Lung (tissue), 12 donors: ENCODE results near the gene PVALEF. TPM values are rescaled to one million over a fixed set of nuclear protein-coding genes. Genes with fewer than 3 reads are reported as not detected.

Experiments used
- ATAC-seq: fragments of 200-7000 bp; cut with Tn5 transposase; one replicate; pipeline ENCODE4 v1.9.1; 2020; ENCODE audit warnings: moderate number of reproducible peaks; ENCODE audit not compliant: insufficient read depth, low FRiP score
- DNase-seq, 3 donors: peaks; one replicate each; pipeline ENCODE4 v3.0.0-alpha.2; 2013 to 2017
- H3K27ac ChIP-seq, 2 donors: one replicate each; pipeline ENCODE4 v1.5.1; 2013; ENCODE audit warnings: mild to moderate bottlenecking in 2 of 2, moderate library complexity in 2 of 2, control low read depth in 1 of 2, inconsistent platforms in 1 of 2, low read depth in 1 of 2, low read length in 1 of 2
- H3K27me3 ChIP-seq, 3 donors: one replicate each; pipeline ENCODE4 v1.5.1; 2013; ENCODE audit warnings: low read length in 2 of 3; ENCODE audit not compliant: control insufficient read depth in 3 of 3, insufficient read depth in 3 of 3
- H3K36me3 ChIP-seq, 4 donors: one replicate each; pipeline ENCODE4 v1.5.1; 2013; ENCODE audit warnings: low read length in 4 of 4, mild to moderate bottlenecking in 1 of 4, moderate library complexity in 1 of 4; ENCODE audit not compliant: control insufficient read depth in 4 of 4, insufficient read depth in 4 of 4
- H3K4me1 ChIP-seq, 5 donors: one replicate each; pipeline ENCODE4 v1.5.1; 2013; ENCODE audit warnings: low read length in 5 of 5, mild to moderate bottlenecking in 2 of 5, moderate library complexity in 1 of 5; ENCODE audit not compliant: control insufficient read depth in 5 of 5, insufficient read depth in 5 of 5
- H3K4me3 ChIP-seq: one replicate; pipeline ENCODE4 v1.5.1; 2013; ENCODE audit warnings: mild to moderate bottlenecking, control low read depth, moderate library complexity
- H3K9ac ChIP-seq, 2 donors: one replicate each; pipeline ENCODE4 v1.5.1; 2013; ENCODE audit warnings: low read length in 2 of 2, control low read depth in 1 of 2; ENCODE audit not compliant: insufficient read depth in 1 of 2
- H3K9me3 ChIP-seq, 4 donors: one replicate each; pipeline ENCODE4 v1.5.1; 2013; ENCODE audit warnings: low read length in 3 of 4, mild to moderate bottlenecking in 1 of 4, moderate library complexity in 1 of 4; ENCODE audit not compliant: control insufficient read depth in 4 of 4, insufficient read depth in 3 of 4
- CTCF ChIP-seq: IDR thresholded peaks from 2 replicates; pipeline ENCODE4 v1.5.1; 2012; ENCODE audit warnings: mild to moderate bottlenecking; ENCODE audit errors: control extremely low read depth, extremely low read depth
- WGBS, 2 donors: extraction: QIAGEN DNeasy Blood & Tissue Kit; methylation state at CpG; one replicate each; pipeline ENCODE4 v1.1.7; 2013; 5-methylcytosine and 5-hydroxymethylcytosine counted together
- polyA plus RNA-seq, 2 donors: library from polyadenylated mRNA; stranded (reverse); fragments of 200-250 nt; gene quantifications; one replicate each; pipeline ENCODE4 v1.2.1, GENCODE V29; 2013
- total RNA-seq, 2 donors: library from RNA; depleted of rRNA in 1 of 2; stranded (reverse); fragments of >200 nt in 1 of 2; gene quantifications; one replicate each; pipeline ENCODE4 v1.2.1, GENCODE V29; 2014 to 2021
- donor health status: control.
- donor health status: control.
- donor health status: Bipolar disorder and iron deficiency.
- donor health status: healthy.
- donor health status: DM: yes; HTN: yes; CAD: no.

The PVALEF gene
- total and polyA plus RNA-seq, 4 donors = not detected

GRCh38 chr17:81189016-81189415, 23.7 kb downstream of the PVALEF start:
- no peak for ATAC-seq
- DNase-seq = no peak
- Histone ChIP-seq H3K4me1 (peaks cover 0 to 7% (median 0%) of the 10 kb centered on the region in 5 donors), H3K9me3 (no peaks in the 10 kb centered on the region), H3K4me3 (no peak overlapping the region), H3K27me3 (no peaks in the 10 kb centered on the region), H3K9ac (no peak overlapping the region), H3K27ac (no peak overlapping the region), H3K36me3 (peaks cover 0 to 15% (median 0%) of the 10 kb centered on the region in 4 donors)
- TF ChIP-seq CTCF = no peak
- WGBS, 2 donors = 92 to 96% methylated on average over 7 of the region's 7 CpGs

- peaks cover 0 to 11% (median 0%) of the 10 kb centered on the region in 5 donors for H3K4me1 ChIP-seq
- 84 to 87% methylated on average over 27 of the region's 27 CpGs for WGBS, 2 donors
- no peak overlapping the region for H3K27ac ChIP-seq
- no peak for TF ChIP-seq CTCF
- H3K27me3 ChIP-seq = no peaks in the 10 kb centered on the region
- DNase-seq (no peak), ATAC-seq (no peak)
- no peaks in the 10 kb centered on the region for H3K9me3 ChIP-seq
- H3K4me3 ChIP-seq = no peak overlapping the region
- no peak overlapping the region for H3K9ac ChIP-seq
- H3K36me3 ChIP-seq = peaks cover 0 to 15% (median 0%) of the 10 kb centered on the region in 4 donors
Measured at GRCh38 chr17:81189670-81190530, 24.6 kb downstream of the PVALEF start.

- Histone ChIP-seq H3K36me3 (peaks cover 0 to 15% (median 0%) of the 10 kb centered on the region in 4 donors), H3K9ac (no peak overlapping the region), H3K27me3 (no peaks in the 10 kb centered on the region), H3K9me3 (no peaks in the 10 kb centered on the region), H3K4me3 (no peak overlapping the region), H3K27ac (no peak overlapping the region), H3K4me1 (peaks cover 0 to 11% (median 0%) of the 10 kb centered on the region in 5 donors)
- DNase-seq (no peak), ATAC-seq (no peak)
- 96% methylated on average over 28 of the region's 28 CpGs for WGBS, 2 donors
- no peak for TF ChIP-seq CTCF
Measured at GRCh38 chr17:81190591-81190990, 25.3 kb downstream of the PVALEF start.
